HFFc6 (cell line): ENCODE measurements around the gene NSMF. TPM values are rescaled to one million over a fixed set of nuclear protein-coding genes. Genes with fewer than 3 reads are reported as not detected.
A peak's percentile ranks its signal among the peaks of the same experiment; 100 is the strongest.

Source experiments
- DNase-seq: peaks from one replicate; pipeline ENCODE4 v3.0.0-alpha.2; 2018
- H3K27ac Mint-ChIP-seq: 2 replicates; pipeline ENCODE4 v1.8.0; 2020; ENCODE audit warnings: mild to moderate bottlenecking, mixed read lengths
- H3K27me3 Mint-ChIP-seq: 2 replicates; pipeline ENCODE4 v1.8.0; 2021; ENCODE audit warnings: mild to moderate bottlenecking, moderate library complexity, mixed read lengths; ENCODE audit not compliant: insufficient read depth
- H3K36me3 Mint-ChIP-seq: 2 replicates; pipeline ENCODE4 v1.8.0; 2021; ENCODE audit warnings: low read depth, mixed read lengths
- H3K4me1 Mint-ChIP-seq: 2 replicates; pipeline ENCODE4 v1.8.0; 2020; ENCODE audit warnings: low read depth, mixed read lengths
- H3K4me3 Mint-ChIP-seq: 2 replicates; pipeline ENCODE4 v1.8.0; 2020; ENCODE audit warnings: mild to moderate bottlenecking, moderate library complexity, mixed read lengths
- H3K9me3 Mint-ChIP-seq: 2 replicates; pipeline ENCODE4 v1.8.0; 2020; ENCODE audit warnings: mild to moderate bottlenecking, mixed read lengths
- CTCF ChIP-seq: fragments of 200-600 bp; sonication (generic); IDR thresholded peaks from 2 replicates; pipeline ENCODE4 v1.5.0; 2021; ENCODE audit warnings: antibody characterized with exemption, mild to moderate bottlenecking
- total RNA-seq, 6 experiments: library from RNA; stranded (reverse); fragmentation: NEBNext Ultra II Directional; extraction: Animal tissue kit (Norgen Biotek cat#: 25700); gene quantifications; 2 replicates in 1 of 6; 3 replicates in 5 of 6; pipeline ENCODE4 v1.2.3, GENCODE V29; 2021

Gene NSMF
- total RNA-seq, 6 experiments from 2014 or later, result 24.3 to 29.9 (median 26.4) TPM

GRCh38 chr9:137429546-137429890, 29.6 kb downstream of the NSMF start:
- H3K36me3 Mint-ChIP-seq, result no peaks in the 10 kb centered on the region
- H3K4me3 Mint-ChIP-seq, result no peak overlapping the region
- H3K27ac Mint-ChIP-seq, result no peak overlapping the region
- no peak for DNase-seq
- peaks cover 6% of the 10 kb centered on the region for H3K4me1 Mint-ChIP-seq
- no peak for TF ChIP-seq CTCF
- no peaks in the 10 kb centered on the region for H3K9me3 Mint-ChIP-seq
- no peaks in the 10 kb centered on the region; the same call in 1 of the 2 replicates for H3K27me3 Mint-ChIP-seq

- no peak overlapping the region for H3K27ac Mint-ChIP-seq
- no peak overlapping the region for H3K4me3 Mint-ChIP-seq
- H3K27me3 Mint-ChIP-seq, result no peaks in the 10 kb centered on the region; the same call in 1 of the 2 replicates
- no peak for DNase-seq
- no peaks in the 10 kb centered on the region for H3K36me3 Mint-ChIP-seq
- TF ChIP-seq CTCF, result no peak
- H3K4me1 Mint-ChIP-seq, result peaks cover 8% of the 10 kb centered on the region
- H3K9me3 Mint-ChIP-seq, result no peaks in the 10 kb centered on the region
Measured at GRCh38 chr9:137428841-137429545, 30.1 kb downstream of the NSMF start.

GRCh38 chr9:137428311-137428630, 30.9 kb downstream of the NSMF start:
- H3K4me3 Mint-ChIP-seq, result no peak overlapping the region
- H3K9me3 Mint-ChIP-seq, result no peaks in the 10 kb centered on the region
- peak; percentile 38 for TF ChIP-seq CTCF
- no peak overlapping the region for H3K27ac Mint-ChIP-seq
- peaks cover 8% of the 10 kb centered on the region for H3K4me1 Mint-ChIP-seq
- no peaks in the 10 kb centered on the region; the same call in 1 of the 2 replicates for H3K27me3 Mint-ChIP-seq
- H3K36me3 Mint-ChIP-seq, result no peaks in the 10 kb centered on the region
- DNase-seq, result no peak

DNA sequence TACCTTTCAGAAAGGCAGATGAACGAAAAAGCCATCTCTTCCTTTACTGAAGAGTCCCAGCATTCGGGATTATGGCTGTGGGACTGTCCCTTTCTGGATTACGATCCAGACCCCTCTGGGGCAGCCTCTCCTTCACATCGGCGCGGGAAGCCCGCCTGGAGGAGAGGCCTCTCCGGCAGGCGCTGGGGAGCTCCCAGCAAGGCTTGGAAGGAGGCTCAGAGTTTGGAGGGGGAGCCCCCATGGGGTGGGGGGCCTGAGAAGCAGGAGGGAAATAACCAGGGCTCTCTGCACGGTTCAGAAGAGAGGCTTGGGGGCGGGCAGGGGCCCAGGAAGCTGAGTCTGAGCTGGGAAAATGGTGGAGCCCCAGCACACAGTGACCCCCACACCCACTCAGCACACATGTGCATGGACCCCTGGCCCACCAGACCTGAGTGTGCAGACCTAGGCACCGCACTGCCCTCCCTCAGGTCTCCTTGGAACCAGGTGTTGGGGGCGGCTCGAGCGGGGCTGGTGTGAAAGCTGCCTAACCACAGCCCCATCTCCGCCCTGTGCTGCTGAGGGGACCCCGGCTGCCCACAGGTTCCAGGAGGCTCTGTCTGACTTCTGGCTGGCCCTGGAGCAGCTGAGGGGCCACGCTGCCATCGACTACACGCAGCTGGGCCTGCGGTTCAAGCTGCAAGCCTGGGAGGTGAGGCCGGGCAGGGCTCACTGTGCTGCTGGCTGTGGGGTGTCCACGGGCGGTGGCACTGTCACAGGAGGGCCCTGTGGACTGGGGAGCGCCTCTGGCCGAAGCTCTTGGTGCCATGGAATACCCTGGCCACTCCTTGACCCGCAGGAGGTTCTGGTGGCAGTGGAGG, 31.5 kb downstream of the NSMF start:
- no peak overlapping the region for H3K27ac Mint-ChIP-seq
- H3K4me3 Mint-ChIP-seq, result no peak overlapping the region
- no peaks in the 10 kb centered on the region; the same call in 1 of the 2 replicates for H3K27me3 Mint-ChIP-seq
- H3K4me1 Mint-ChIP-seq, result peaks cover 8% of the 10 kb centered on the region
- H3K9me3 Mint-ChIP-seq, result no peaks in the 10 kb centered on the region
- no peak for TF ChIP-seq CTCF
- H3K36me3 Mint-ChIP-seq, result no peaks in the 10 kb centered on the region
- no peak for DNase-seq

DNA sequence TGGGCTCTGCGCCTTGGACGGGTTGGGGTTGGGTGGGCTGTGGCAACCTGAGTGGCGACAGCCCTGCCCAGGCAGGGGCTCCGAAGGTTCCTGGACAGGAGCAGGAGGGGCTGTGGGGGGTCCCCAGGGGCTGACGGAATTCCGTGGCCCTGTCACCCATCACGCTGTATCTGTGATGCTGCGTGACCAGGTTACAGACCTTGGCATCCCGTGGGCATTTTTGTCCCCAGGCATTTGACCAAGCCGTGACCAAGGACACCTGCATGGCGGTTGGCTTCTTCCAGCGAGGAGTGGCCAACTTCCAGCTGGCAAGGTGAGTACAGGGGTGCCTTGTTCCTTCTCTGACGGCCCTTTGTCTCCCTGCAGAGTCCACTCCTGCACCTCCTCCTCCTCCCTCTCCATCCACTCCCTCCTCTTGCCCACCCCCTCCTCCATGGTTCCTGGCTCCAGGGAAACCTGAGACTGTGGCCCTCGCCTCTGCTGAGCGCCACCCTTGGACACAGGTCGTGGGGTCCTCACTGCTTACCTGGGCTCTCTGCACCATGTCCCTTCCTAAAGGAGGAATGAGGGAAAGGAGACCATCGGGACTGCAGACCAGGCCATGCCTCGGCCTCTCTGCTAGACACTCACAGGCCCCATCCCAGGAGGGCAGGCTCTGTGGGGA, 33.0 kb downstream of the NSMF start:
- Mint-ChIP-seq H3K27me3 (no peaks in the 10 kb centered on the region; the same call in 1 of the 2 replicates), H3K4me3 (no peak overlapping the region), H3K36me3 (no peaks in the 10 kb centered on the region), H3K9me3 (no peaks in the 10 kb centered on the region), H3K4me1 (peaks cover 18% of the 10 kb centered on the region), H3K27ac (no peak overlapping the region)
- no peak for TF ChIP-seq CTCF
- no peak for DNase-seq
